Endothelial cell of coronary artery (primary cell): ENCODE results near the gene CTRB1. TPM values are rescaled to one million over a fixed set of nuclear protein-coding genes. Genes with fewer than 3 reads are reported as not detected.

ENCODE experiments used
- total RNA-seq: library from RNA; depleted of rRNA; stranded (reverse); fragments of >200 nt; gene quantifications from 2 replicates; pipeline ENCODE4 v1.2.3, GENCODE V29; 2014

Gene CTRB1
- total RNA-seq, result not detected in 2 replicates

DNA sequence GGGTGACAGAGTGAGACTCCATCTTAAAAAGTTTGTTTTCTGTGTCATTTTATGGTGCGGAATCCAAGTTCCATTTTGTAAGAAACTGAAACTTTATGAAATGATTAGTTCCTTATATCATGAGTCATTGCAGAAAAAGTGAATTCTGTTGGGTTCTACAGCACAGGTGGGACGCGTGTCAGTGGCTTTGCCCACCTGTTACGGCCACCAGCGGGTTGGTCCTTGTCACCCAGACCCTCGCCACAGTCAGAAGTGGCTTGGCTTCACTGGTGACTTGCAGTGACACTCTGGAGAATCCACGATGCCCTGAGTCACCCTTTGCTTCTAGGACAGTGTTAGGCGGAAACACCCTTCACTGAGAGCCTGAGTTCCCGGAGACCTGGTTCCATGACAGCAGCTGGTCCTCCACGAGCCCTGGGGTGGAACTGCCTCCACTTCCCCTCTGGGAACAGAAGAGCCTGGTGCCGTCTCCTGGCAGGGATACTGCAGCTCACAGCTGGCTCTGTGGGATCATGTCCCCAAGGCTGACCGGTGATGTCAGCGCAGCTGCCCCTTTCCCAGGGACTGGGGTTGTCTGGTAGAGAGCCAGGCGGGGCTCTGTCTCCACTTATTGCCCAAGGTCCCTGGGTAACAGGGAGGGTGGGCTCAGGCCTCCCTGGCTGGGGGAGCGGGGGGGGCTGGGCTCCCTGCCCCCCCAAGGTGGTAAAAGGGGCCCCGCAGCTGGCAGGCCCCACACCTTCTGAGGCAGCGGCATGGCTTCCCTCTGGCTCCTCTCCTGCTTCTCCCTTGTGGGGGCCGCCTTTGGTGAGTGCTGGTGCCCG lies at the start of gene CTRB1:
TSS of gene CTRB1 (plus strand) at position 733 of the 821 bp plus-strand sequence. CDS start at position 753, 20 bp downstream.

DNA sequence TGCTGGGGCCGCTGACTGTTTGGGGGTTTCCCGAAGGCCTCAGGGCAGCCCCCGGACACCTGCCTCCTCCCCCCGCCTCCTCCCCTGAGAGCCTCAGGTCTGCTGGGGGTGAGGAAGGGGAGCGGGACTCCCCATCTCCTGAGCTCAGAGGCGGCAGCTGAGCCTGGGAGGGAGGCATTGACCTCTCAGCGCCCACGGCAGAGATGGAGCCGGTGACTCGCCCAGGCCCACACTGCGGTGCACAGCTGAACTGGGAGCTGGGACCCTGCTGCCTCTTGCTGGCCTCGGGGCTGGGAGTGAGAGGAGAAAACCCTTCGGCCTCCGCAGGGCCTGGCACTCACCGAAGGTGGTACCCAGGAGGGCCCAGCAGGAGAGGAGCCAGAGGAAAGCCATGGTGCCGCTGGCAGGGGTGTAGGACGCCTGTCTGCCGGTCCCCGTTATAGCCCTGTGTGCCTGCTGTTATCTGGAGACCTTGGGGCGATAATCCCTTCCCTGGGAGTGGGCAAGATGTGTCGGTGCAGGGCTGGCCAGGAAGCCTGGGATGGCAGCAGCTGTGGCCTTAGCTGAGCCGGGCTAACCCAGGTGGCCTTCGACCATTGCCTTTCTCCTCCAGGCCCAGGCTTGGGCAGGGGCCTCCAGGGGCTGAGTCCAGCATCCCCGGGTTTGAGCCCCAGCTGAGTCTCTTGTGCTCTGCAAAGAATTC lies 11.9 kb upstream of the CTRB1 start, which contains the start of gene CTRB2:
TSS of gene CTRB2 (minus strand) at position 413 of the 703 bp plus-strand sequence. CDS start at position 393, 20 bp downstream.

DNA sequence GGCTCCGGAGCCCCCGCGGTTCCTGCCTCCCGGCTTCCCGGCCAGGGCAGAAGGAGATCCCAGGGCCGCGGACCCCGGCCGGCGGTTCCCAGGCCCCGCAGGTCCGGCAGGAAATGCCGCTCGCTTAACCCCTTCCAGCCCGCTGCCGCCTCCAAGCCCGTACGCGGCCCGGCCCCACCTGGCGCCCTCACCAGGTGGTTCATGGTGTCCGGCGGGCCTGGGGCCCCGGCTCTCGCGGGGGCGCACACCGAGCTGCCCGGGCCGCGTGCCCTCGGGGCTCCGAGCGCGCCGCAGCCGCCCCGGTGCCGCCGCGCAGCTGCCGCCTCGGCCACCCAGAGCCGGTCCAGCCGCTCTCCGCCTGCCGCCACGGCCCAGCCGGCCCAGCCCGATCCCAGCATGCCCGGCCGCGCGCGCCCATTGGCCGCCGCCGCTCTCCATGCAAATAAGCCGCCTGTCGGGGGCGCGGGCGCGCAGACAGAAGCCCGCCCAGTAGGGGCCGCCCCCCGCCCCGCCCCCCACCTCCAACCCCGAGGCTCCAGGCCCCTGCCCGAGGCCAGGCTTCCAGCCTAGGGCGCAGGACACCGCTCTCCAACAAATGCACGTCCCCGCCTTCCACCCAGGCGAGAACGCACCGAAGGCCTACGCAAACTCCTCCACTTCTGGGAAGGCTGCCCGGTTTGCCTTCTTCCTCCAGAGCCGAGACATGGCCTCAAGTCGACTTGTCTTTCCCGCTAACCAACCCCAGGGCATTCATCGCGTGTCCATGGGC lies 32.7 kb downstream of the CTRB1 start, which contains the start of gene BCAR1:
TSS of gene BCAR1 (minus strand) at position 345 of the 769 bp plus-strand sequence. CDS start at position 203, 142 bp downstream.

Other genes starting within 250 kb of the CTRB1 start
- 13.1 and 20.2 TPM in 2 replicates for gene WDR59, start 233.9 kb upstream of the CTRB1 start, total RNA-seq
- 12.9 and 14.6 TPM in 2 replicates for gene ZNRF1, start 220.0 kb upstream of the CTRB1 start, total RNA-seq
- 0.54 and 1.4 TPM in 2 replicates for gene LDHD, start 102.2 kb upstream of the CTRB1 start, total RNA-seq
- gene ZFP1, start 70.5 kb upstream of the CTRB1 start, total RNA-seq, result 7.9 and 9.5 TPM in 2 replicates
- not detected in 2 replicates for gene CTRB2, start 11.8 kb upstream of the CTRB1 start, total RNA-seq
- gene BCAR1, start 32.6 kb downstream of the CTRB1 start, total RNA-seq, result 100 and 178 TPM in 2 replicates
- gene CFDP1, start 214.5 kb downstream of the CTRB1 start, total RNA-seq, result 78.7 and 81.1 TPM in 2 replicates
- gene TMEM170A, start 245.7 kb downstream of the CTRB1 start, total RNA-seq, result 22.9 and 27.6 TPM in 2 replicates